K562 (cell line): Measurements from ENCODE around the gene CEP250. TPM values are rescaled to one million over a fixed set of nuclear protein-coding genes. Genes with fewer than 3 reads are reported as not detected.

ENCODE experiments used
- ATAC-seq: fragments of 200-7000 bp; cut with Tn5 transposase; 3 replicates; pipeline ENCODE4 v1.9.1; 2020; ENCODE audit warnings: moderate library complexity
- BruUV-seq: library from RNA; stranded (reverse); fragments of 400-500 nt; replicated peaks from 2 replicates; lab custom pipeline; 2021; lab: Mats Ljungman, UMichigan
- CTCF ChIA-PET: fragments of 300-600 bp; formaldehyde crosslinking; extraction: SDS; loops from one replicate; lab custom pipeline; 2021; ENCODE audit warnings: low intra/inter-chr PET ratio; lab: Yijun Ruan, JAX
- POLR2A ChIA-PET: fragments of 300-600, 350-650 bp; sonication (Branson Sonifier 250); formaldehyde crosslinking; extraction: SDS; loops from one replicate; lab custom pipeline; 2021; ENCODE audit warnings: antibody characterized with exemption, inconsistent platforms; lab: Yijun Ruan, JAX
- DNase-seq, 4 experiments: peaks; one replicate each; pipeline versions ENCODE4 v3.0.0 to v3.0.0-alpha.2; 2011 to 2018; ENCODE audit warnings: low spot score in 3 of 4, mixed read lengths in 3 of 4; ENCODE audit errors: extremely low read depth in 1 of 4
- FAIRE-seq: peaks from 2 replicates; lab custom pipeline; 2011; peaks lifted over from hg19 to GRCh38; lab: Jason Lieb, UNC
- H2AFZ ChIP-seq: 2 replicates; pipeline ENCODE4 v1.6.0; 2011; ENCODE audit warnings: low read depth, low read length, control low read depth, inconsistent platforms
- H3K27ac ChIP-seq: fragments of 200-600 bp; 3 replicates; pipeline ENCODE4 v1.8.0; 2011; ENCODE audit warnings: low read depth, mild to moderate bottlenecking, control low read depth, inconsistent platforms, low read length, moderate library complexity, mixed read lengths; ENCODE audit errors: extremely low read depth
- H3K27me3 ChIP-seq, 2 experiments: fragments of 300-600 bp in 1 of 2; 2 replicates in 1 of 2; 3 replicates in 1 of 2; pipeline versions ENCODE4 v1.6.0 to v1.8.0; 2011; ENCODE audit warnings: inconsistent platforms in 2 of 2, low read length in 2 of 2, mild to moderate bottlenecking in 1 of 2, mixed read lengths in 1 of 2, moderate library complexity in 1 of 2; ENCODE audit not compliant: control insufficient read depth in 2 of 2, insufficient read depth in 2 of 2
- H3K36me3 ChIP-seq: fragments of 300-600 bp; 3 replicates; pipeline ENCODE4 v1.8.0; 2011; ENCODE audit warnings: mild to moderate bottlenecking, low read length, inconsistent platforms; ENCODE audit not compliant: control insufficient read depth, insufficient read depth
- H3K4me1 ChIP-seq, 2 experiments: fragments of 200-600 bp in 1 of 2; replicated peaks in 1 of 2; 2 replicates in 1 of 2; 3 replicates in 1 of 2; pipeline versions ENCODE4 v1.5.1 to v1.8.0; 2011; ENCODE audit warnings: inconsistent platforms in 2 of 2, low read length in 2 of 2, mild to moderate bottlenecking in 1 of 2, mixed read lengths in 1 of 2, moderate library complexity in 1 of 2; ENCODE audit not compliant: control insufficient read depth in 2 of 2, insufficient read depth in 2 of 2
- H3K4me2 ChIP-seq: 2 replicates; pipeline ENCODE4 v1.6.1; 2011; ENCODE audit warnings: low read length, control low read depth, inconsistent platforms, mixed read lengths; ENCODE audit not compliant: insufficient read depth
- H3K4me3 ChIP-seq: fragments of 200-600 bp; sonication (generic), shearing (Covaris generic); 2 replicates; pipeline ENCODE4 v1.5.1; 2016; ENCODE audit warnings: control low read depth, inconsistent platforms
- H3K79me2 ChIP-seq: fragments of 200-600 bp; 3 replicates; pipeline ENCODE4 v1.8.0; 2011; ENCODE audit warnings: low read length, inconsistent platforms; ENCODE audit not compliant: control insufficient read depth, insufficient read depth
- H3K9ac ChIP-seq, 2 experiments: 2 replicates each; pipeline versions ENCODE4 v1.6.0 to v1.6.1; 2011; ENCODE audit warnings: low read depth in 2 of 2, low read length in 2 of 2, control low read depth in 1 of 2, inconsistent platforms in 1 of 2, mild to moderate bottlenecking in 1 of 2, mixed read lengths in 1 of 2; ENCODE audit not compliant: insufficient read depth in 1 of 2
- H3K9me1 ChIP-seq: one replicate; pipeline ENCODE4 v1.6.0; 2011; ENCODE audit warnings: inconsistent platforms, mild to moderate bottlenecking, low read length, moderate library complexity; ENCODE audit not compliant: control insufficient read depth, insufficient read depth
- H3K9me3 ChIP-seq: replicated peaks from 2 replicates; pipeline ENCODE4 v1.5.1; 2011; ENCODE audit warnings: low read depth, low read length, inconsistent platforms; ENCODE audit not compliant: control insufficient read depth, insufficient read depth
- H4K20me1 ChIP-seq: replicated peaks from 2 replicates; pipeline ENCODE4 v1.6.1; 2011; ENCODE audit warnings: low read length, inconsistent platforms, mixed read lengths; ENCODE audit not compliant: control insufficient read depth, insufficient read depth
- ASH1L ChIP-seq: fragments of 450-650 bp; IDR thresholded peaks from 2 replicates; pipeline ENCODE4 v1.6.1; 2018; ENCODE audit warnings: borderline replicate concordance, mild to moderate bottlenecking, low read depth; ENCODE audit not compliant: partially characterized antibody
- C11orf30 ChIP-seq: fragments of 450-650 bp; IDR thresholded peaks from 2 replicates; pipeline ENCODE4 v1.6.1; 2016; ENCODE audit warnings: low read depth, mild to moderate bottlenecking
- CGGBP1 ChIP-seq: fragments of 250-450 bp; sonication (Bioruptor Pico); IDR thresholded peaks from 2 replicates; pipeline ENCODE4 v1.9.0; 2021; ENCODE audit warnings: mild to moderate bottlenecking
- NFATC3 ChIP-seq: fragments of 450-650 bp; IDR thresholded peaks from 2 replicates; pipeline ENCODE4 v1.6.1; 2017; ENCODE audit warnings: mild to moderate bottlenecking
- PHB ChIP-seq: fragments of 250-450 bp; sonication (Bioruptor Pico); IDR thresholded peaks from 2 replicates; pipeline ENCODE4 v1.5.0; 2021
- PTBP1 ChIP-seq: fragments of 200-400 bp; formaldehyde crosslinking; IDR thresholded peaks from 2 replicates; pipeline ENCODE4 v1.6.1; 2017; ENCODE audit warnings: low read depth, low read length
- SMARCB1 ChIP-seq: IDR thresholded peaks from 2 replicates; pipeline ENCODE4 v1.6.1; 2011; ENCODE audit warnings: improper control_type of control experiment, low read depth; ENCODE audit not compliant: insufficient read length
- ZNF316 ChIP-seq: fragments of 450-650 bp; IDR thresholded peaks from 2 replicates; pipeline ENCODE4 v1.6.1; 2016
- ZNF512 ChIP-seq: IDR thresholded peaks from 2 replicates; pipeline ENCODE4 v1.6.1; 2016; ENCODE audit warnings: missing genetic modification characterization, missing compliant biosample characterization
- WGBS: fragments of 100-300 bp; shearing (Covaris generic); methylation state at CpG from one replicate; pipeline ENCODE4 v1.1.6; 2016; ENCODE audit warnings: low coverage, mixed read lengths; ENCODE audit not compliant: insufficient coverage; ENCODE audit errors: missing lambda C conversion rate; 5-methylcytosine and 5-hydroxymethylcytosine counted together
- in situ Hi-C: fragments of 300-500 bp; cut with MboI; formaldehyde crosslinking; loops from 4 replicates; pipeline ENCODE4 v1.15.0; 2018; ENCODE audit warnings: inconsistent platforms, mixed read lengths
- intact Hi-C: fragments of 100-400 bp; cut with micrococcal nuclease; formaldehyde crosslinking; loops from 2 replicates; pipeline ENCODE4 v1.14.2; 2022
- polyA plus RNA-seq, 8 experiments: library from polyadenylated mRNA; depleted of rRNA in 4 of 8; stranded (reverse) in 5 of 8; unstranded in 3 of 8; fragments of >200 nt; fragmentation: Nextera tagmentation in 2 of 8; fragmentation: Illumina TruSeq in 1 of 8; extraction: Ambion mirVana in 2 of 8; extraction: Trizol in 1 of 8; gene quantifications; 2 replicates each; pipeline versions ENCODE4 v1.2.1 to v1.2.3, GENCODE V29; 2011 to 2014; ENCODE audit warnings: inconsistent platforms in 1 of 8, missing spikeins in 1 of 8
- total RNA-seq, 7 experiments: library from RNA; depleted of rRNA in 6 of 7; stranded (reverse); fragments of >200 nt in 6 of 7; fragmentation: Illumina TruSeq in 2 of 7; extraction: Trizol in 2 of 7; gene quantifications; 2 replicates each; pipeline versions ENCODE4 v1.2.1 to v1.2.3, GENCODE V29; 2011 to 2021; ENCODE audit warnings: low replicate concordance in 1 of 7

CEP250 gene
- total and polyA plus RNA-seq, 9 of the 15 experiments (the other 6 are each of a cell fraction or from before 2014, with no cell fraction given): 2.5 to 41.9 (median 20.5) TPM

DNA sequence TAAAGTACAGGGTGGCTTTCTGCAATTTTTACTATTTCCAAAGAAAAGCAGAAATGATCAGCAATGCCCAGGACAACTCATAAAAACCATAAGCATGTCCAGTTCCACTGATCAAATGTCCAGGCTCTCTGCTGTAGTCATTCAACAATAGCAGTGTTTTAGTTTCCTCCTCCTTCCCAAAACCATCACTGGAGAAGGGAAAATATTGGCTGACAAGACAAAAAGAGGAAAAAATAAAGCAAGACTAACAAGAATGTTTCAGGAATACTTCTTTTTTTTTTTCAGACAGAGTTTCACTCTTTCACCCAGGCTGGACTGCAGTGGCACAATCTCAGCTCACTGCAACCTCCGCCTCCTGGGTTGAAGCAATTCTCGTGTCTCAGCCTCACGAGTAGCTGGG lies 45.9 kb upstream of the CEP250 start:
- TF ChIP-seq C11orf30: peak; percentile 11; the same call in 1 of the 2 replicates
- TF ChIP-seq PTBP1: no peak
- no peak for TF ChIP-seq CGGBP1 (CRISPR knock-in tag)
- TF ChIP-seq SMARCB1: no peak
- TF ChIP-seq ZNF316: peak; percentile 56
- no TSS peak for BruUV-seq
- no peak for FAIRE-seq
- H3K4me2 ChIP-seq: no peak overlapping the region
- WGBS: 60% methylated on average over 2 of the region's 3 CpGs
- peaks cover 41% of the 10 kb centered on the region for H3K36me3 ChIP-seq
- no peak overlapping the region for H3K9ac ChIP-seq
- peaks cover 55% of the 10 kb centered on the region for H3K79me2 ChIP-seq
- intact Hi-C loops: no loop called here
- no peak overlapping the region for H2AFZ ChIP-seq
- no peak for DNase-seq
- ChIA-PET POLR2A (no interaction called here), CTCF (no interaction called here)
- peaks cover 0 to 9% of the 10 kb centered on the region in 2 experiments; a peak in 2 of 5 replicates for H3K4me1 ChIP-seq
- H3K4me3 ChIP-seq: no peak overlapping the region
- H3K9me3 ChIP-seq: no peaks in the 10 kb centered on the region
- H3K9me1 ChIP-seq: no peaks in the 10 kb centered on the region
- H4K20me1 ChIP-seq: no peaks in the 10 kb centered on the region
- in situ Hi-C loops: no loop called here
- no peaks in the 10 kb centered on the region for H3K27me3 ChIP-seq
- no peak for ATAC-seq
- no peak overlapping the region for H3K27ac ChIP-seq

GRCh38 chr20:35410613-35411012 lies 44.8 kb upstream of the CEP250 start:
- BruUV-seq: no TSS peak
- H3K79me2 ChIP-seq: peaks cover 50% of the 10 kb centered on the region
- H3K27ac ChIP-seq: no peak overlapping the region
- intact Hi-C loops (no loop called here), in situ Hi-C loops (no loop called here)
- H3K27me3 ChIP-seq: no peaks in the 10 kb centered on the region
- H3K4me3 ChIP-seq: peak overlapping the region; percentile 67
- H2AFZ ChIP-seq: no peak overlapping the region
- H3K4me2 ChIP-seq: peak overlapping the region; percentile 95
- H3K36me3 ChIP-seq: peaks cover 36% of the 10 kb centered on the region; the same call in 2 of the 3 replicates
- peaks cover 0 to 9% of the 10 kb centered on the region in 2 experiments; a peak in 2 of 5 replicates for H3K4me1 ChIP-seq
- no peak for DNase-seq
- peak overlapping the region in 1 of 2 experiments; percentile 91; a peak in 2 of 4 replicates for H3K9ac ChIP-seq
- POLR2A ChIA-PET: interaction anchor here (0.6 to 1.5 kb wide), 3 partner anchors 18 to 78 kb away, joined by 3 to 9 read pairs (median 4); no protein-coding TSS in a partner anchor
- H3K9me1 ChIP-seq: no peaks in the 10 kb centered on the region
- no peak for ATAC-seq
- WGBS: 28% methylated on average over 2 of the region's 6 CpGs
- no peaks in the 10 kb centered on the region for H4K20me1 ChIP-seq
- no peaks in the 10 kb centered on the region for H3K9me3 ChIP-seq
- CTCF ChIA-PET: interaction anchor here (0.6 kb wide), 2 partner anchors 18 to 34 kb away, joined by 6 to 8 read pairs; no protein-coding TSS in a partner anchor
- FAIRE-seq: no peak
- TF ChIP-seq ASH1L (no peak), PHB (CRISPR knock-in tag) (no peak), ZNF512 (tag) (no peak), NFATC3 (no peak)
